HCEC 1CT (cell line): ENCODE data around the gene SLC35G1.
A peak's percentile ranks its signal among the peaks of the same experiment; 100 is the strongest.

Experiments used
- DNase-seq: peaks from one replicate; pipeline ENCODE4 v3.0.0-alpha.2; 2017

SLC35G1 gene

GRCh38 chr10:93879273-93879672 lies 14.5 kb upstream of the SLC35G1 start:
- no peak for DNase-seq

GRCh38 chr10:93894516-93895378 lies 969 bp downstream of the SLC35G1 start:
- DNase-seq: no peak

DNA sequence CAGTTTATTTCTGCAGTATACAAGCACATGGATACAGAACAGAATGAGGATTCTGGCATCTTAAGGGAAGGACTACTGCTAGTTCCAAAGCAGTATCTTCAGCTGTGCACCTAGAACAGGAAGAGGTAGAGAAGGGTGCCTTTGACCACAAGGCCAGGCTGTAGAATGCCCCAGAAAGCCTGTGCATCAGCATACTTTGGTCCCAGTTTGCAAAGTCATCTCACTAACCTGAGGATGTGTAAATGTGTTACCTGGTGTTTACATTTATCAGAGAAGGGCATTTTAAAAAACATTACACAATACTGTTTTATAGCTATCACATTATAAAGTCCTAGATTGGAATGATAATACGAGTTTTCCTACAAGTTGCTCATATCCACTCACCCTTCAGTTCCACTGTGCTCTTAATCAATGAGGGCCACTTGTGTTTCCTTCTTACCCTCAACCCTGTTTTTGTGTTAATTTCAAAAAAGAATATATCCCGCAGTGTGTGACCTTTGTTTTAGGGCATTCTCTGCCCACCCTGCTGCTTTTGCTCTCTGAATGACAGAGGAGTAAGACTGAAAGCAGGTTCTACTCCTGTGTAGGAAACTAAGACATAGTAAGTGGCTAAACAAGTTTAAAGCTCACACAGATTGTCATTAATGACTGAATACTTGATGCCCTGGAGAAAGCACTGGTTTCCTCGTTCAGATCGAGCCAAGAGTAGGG lies 3.4 kb downstream of the SLC35G1 start:
- no peak for DNase-seq

GRCh38 chr10:93899109-93899508 lies 5.3 kb downstream of the SLC35G1 start:
- no peak for DNase-seq

GRCh38 chr10:93903051-93903450 lies 9.3 kb downstream of the SLC35G1 start:
- DNase-seq: no peak

DNA sequence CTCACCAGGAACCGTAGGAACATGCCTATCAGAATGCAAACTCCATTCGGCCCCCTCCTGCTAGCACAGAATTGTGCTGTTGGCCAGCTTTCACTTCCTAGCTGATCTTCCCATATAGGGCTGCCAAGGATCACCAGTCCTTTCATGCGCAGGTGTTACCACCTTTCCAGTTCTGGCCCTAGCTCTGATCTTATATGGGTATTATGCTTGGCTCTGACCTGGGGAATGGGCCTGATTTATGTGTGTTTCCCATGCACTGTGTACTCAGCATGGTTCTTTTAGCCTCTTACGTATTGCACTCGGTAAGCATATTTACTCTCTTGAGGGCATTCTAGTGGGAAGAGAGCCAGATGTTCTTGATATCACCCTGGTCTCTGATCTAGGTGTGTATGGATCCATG lies 11.1 kb downstream of the SLC35G1 start:
- no peak for DNase-seq

DNA sequence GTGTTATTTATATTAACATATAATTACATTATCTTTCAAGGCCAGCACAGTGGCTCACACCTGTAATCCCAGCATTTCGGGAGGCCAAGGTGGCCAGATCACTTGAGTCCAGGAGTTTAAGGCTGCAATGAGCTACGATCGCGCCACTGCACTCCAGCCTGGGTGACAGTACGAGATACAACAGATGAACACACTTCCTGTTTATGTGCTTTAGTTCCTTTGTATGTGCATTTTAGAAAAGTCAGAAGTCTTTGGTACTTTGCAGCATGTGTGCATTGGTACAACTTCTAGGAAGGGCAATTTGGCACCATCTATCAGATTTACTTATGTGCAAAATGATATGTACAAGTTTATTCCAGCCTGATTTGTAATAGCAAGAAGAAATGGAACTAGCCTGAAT lies 13.3 kb downstream of the SLC35G1 start:
- no peak for DNase-seq

- DNase-seq: no peak
These were observed 18.1 kb downstream of the SLC35G1 start for GRCh38 chr10:93911866-93912265.

GRCh38 chr10:93912444-93912843 lies 18.7 kb downstream of the SLC35G1 start:
- no peak for DNase-seq

DNA sequence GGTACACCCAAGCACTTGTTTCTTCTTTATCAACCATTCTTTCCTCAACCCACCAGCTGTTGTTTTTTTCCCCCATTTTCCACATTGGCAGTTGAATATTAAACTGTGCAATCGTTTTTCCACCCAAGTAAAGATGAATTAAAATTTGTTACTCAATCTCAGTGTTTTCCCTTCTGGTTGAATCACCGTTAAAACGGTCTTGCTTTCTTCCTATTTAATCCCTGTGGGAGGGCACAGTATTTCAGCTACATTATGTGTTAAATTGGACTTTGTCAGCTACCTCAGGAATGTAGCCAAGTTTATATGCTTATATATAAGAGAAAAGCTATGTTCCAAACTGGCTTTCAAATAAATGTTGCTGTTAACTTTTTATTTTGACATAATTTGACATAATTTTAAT lies 19.9 kb downstream of the SLC35G1 start:
- DNase-seq: no peak

- no peak for DNase-seq
These were observed 21.8 kb downstream of the SLC35G1 start for GRCh38 chr10:93915598-93915997.

- DNase-seq: peak; percentile 44
These were observed 22.7 kb downstream of the SLC35G1 start for GRCh38 chr10:93916257-93917063.

- DNase-seq: no peak
These were observed 23.2 kb downstream of the SLC35G1 start for GRCh38 chr10:93917064-93917391.

- DNase-seq: no peak
These were observed 24.0 kb downstream of the SLC35G1 start for GRCh38 chr10:93917821-93918220.

GRCh38 chr10:93921338-93921737 lies 27.6 kb downstream of the SLC35G1 start:
- no peak for DNase-seq

- DNase-seq: no peak
These were observed 32.8 kb downstream of the SLC35G1 start for GRCh38 chr10:93926613-93927012.

GRCh38 chr10:93938140-93938539 lies 44.4 kb downstream of the SLC35G1 start:
- no peak for DNase-seq

- DNase-seq: no peak
These were observed 47.1 kb downstream of the SLC35G1 start for GRCh38 chr10:93940881-93941280.

GRCh38 chr10:93941606-93942005 lies 47.8 kb downstream of the SLC35G1 start:
- DNase-seq: no peak

GRCh38 chr10:93945819-93946218 lies 52.0 kb downstream of the SLC35G1 start:
- DNase-seq: no peak

DNA sequence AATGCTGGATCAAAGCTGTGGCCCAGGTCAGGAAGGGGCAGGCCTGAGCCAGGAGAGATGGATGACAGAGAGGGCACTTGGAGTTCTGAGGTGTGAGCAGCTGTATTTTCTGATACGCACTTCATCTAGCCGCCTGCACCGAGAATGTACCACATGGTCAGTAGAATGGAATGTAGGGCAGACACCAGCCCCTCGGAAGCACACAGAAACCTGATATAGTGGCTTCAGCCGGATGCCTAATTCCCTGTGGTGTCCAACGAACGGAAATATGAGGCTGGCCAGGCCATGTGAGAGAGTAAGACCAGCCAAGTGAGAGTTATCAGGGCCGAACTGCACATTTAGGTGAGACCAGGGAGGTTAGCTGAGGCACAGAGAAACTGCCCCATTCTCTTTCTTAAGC lies 53.3 kb downstream of the SLC35G1 start:
- peak; percentile 74 for DNase-seq

GRCh38 chr10:93947524-93947923 lies 53.7 kb downstream of the SLC35G1 start:
- DNase-seq: no peak

- no peak for DNase-seq
These were observed 58.1 kb downstream of the SLC35G1 start for GRCh38 chr10:93951905-93952304.
